ENCODE data around the gene CDC73.

CDC73 gene

GRCh38 chr1:193234530-193234929 is 112.7 kb downstream of the CDC73 start:
- peaks cover 28% of the 10 kb centered on the region for H3K36me3 ChIP-seq (ENCODE audit: control insufficient read depth, low read length)
- no peak overlapping the region for H3K27ac ChIP-seq (ENCODE audit: low read depth, low read length)
- TF ChIP-seq EZH2phosphoT487 (IDR thresholded peaks at IDR 0.05; ENCODE audit: borderline replicate concordance, low read length) (no peak), CTCF (IDR thresholded peaks at IDR 0.05; ENCODE audit: low read depth, low read length, poor library complexity, severe bottlenecking) (no peak)
- no peaks in the 10 kb centered on the region for H3K27me3 ChIP-seq (ENCODE audit: control insufficient read depth, low read length)
- no peaks in the 10 kb centered on the region for H4K20me1 ChIP-seq (ENCODE audit: control insufficient read depth, insufficient read depth, low read depth, low read length)
- no peaks in the 10 kb centered on the region for H3K9me2 ChIP-seq (replicated peaks; ENCODE audit: control insufficient read depth, low read length)
- H3F3A ChIP-seq (ENCODE audit: control insufficient read depth, insufficient read depth) = no peaks in the 10 kb centered on the region
- no peaks in the 10 kb centered on the region for H3K79me2 ChIP-seq (ENCODE audit: control insufficient read depth, low read length)
- H3K4me2 ChIP-seq (ENCODE audit: low read length) = no peak overlapping the region
- no peaks in the 10 kb centered on the region for H3K9me3 ChIP-seq (ENCODE audit: control insufficient read depth, insufficient read depth, low read length)
- H3K4me3 ChIP-seq (ENCODE audit: low read length) = no peak overlapping the region
- no peaks in the 10 kb centered on the region for H3K4me1 ChIP-seq (ENCODE audit: control insufficient read depth, low read length)

GRCh38 chr1:193237381-193237978 is 115.6 kb downstream of the CDC73 start:
- H3K27me3 ChIP-seq (ENCODE audit: control insufficient read depth, low read length) = no peaks in the 10 kb centered on the region
- H4K20me1 ChIP-seq (ENCODE audit: control insufficient read depth, insufficient read depth, low read depth, low read length) = no peaks in the 10 kb centered on the region
- no peaks in the 10 kb centered on the region for H3F3A ChIP-seq (ENCODE audit: control insufficient read depth, insufficient read depth)
- no peak for TF ChIP-seq CTCF (IDR thresholded peaks at IDR 0.05; ENCODE audit: low read depth, low read length, poor library complexity, severe bottlenecking)
- no peak for TF ChIP-seq EZH2phosphoT487 (IDR thresholded peaks at IDR 0.05; ENCODE audit: borderline replicate concordance, low read length)
- peaks cover 28% of the 10 kb centered on the region for H3K36me3 ChIP-seq (ENCODE audit: control insufficient read depth, low read length)
- H3K4me3 ChIP-seq (ENCODE audit: low read length) = no peak overlapping the region
- no peaks in the 10 kb centered on the region for H3K9me2 ChIP-seq (replicated peaks; ENCODE audit: control insufficient read depth, low read length)
- H3K4me1 ChIP-seq (ENCODE audit: control insufficient read depth, low read length) = peaks cover 6% of the 10 kb centered on the region
- no peak overlapping the region for H3K4me2 ChIP-seq (ENCODE audit: low read length)
- H3K27ac ChIP-seq (ENCODE audit: low read depth, low read length) = no peak overlapping the region
- no peaks in the 10 kb centered on the region for H3K79me2 ChIP-seq (ENCODE audit: control insufficient read depth, low read length)
- no peaks in the 10 kb centered on the region for H3K9me3 ChIP-seq (ENCODE audit: control insufficient read depth, insufficient read depth, low read length)

GRCh38 chr1:193240609-193241008 is 118.8 kb downstream of the CDC73 start:
- H3K27me3 ChIP-seq (ENCODE audit: control insufficient read depth, low read length) = no peaks in the 10 kb centered on the region
- no peak overlapping the region for H3K4me3 ChIP-seq (ENCODE audit: low read length)
- H3K9me3 ChIP-seq (ENCODE audit: control insufficient read depth, insufficient read depth, low read length) = no peaks in the 10 kb centered on the region
- H3K9me2 ChIP-seq (replicated peaks; ENCODE audit: control insufficient read depth, low read length) = no peaks in the 10 kb centered on the region
- no peak overlapping the region for H3K4me2 ChIP-seq (ENCODE audit: low read length)
- H3K36me3 ChIP-seq (ENCODE audit: control insufficient read depth, low read length) = peaks cover 17% of the 10 kb centered on the region
- H3K27ac ChIP-seq (ENCODE audit: low read depth, low read length) = no peak overlapping the region
- no peak for TF ChIP-seq CTCF (IDR thresholded peaks at IDR 0.05; ENCODE audit: low read depth, low read length, poor library complexity, severe bottlenecking)
- TF ChIP-seq EZH2phosphoT487 (IDR thresholded peaks at IDR 0.05; ENCODE audit: borderline replicate concordance, low read length) = no peak
- H4K20me1 ChIP-seq (ENCODE audit: control insufficient read depth, insufficient read depth, low read depth, low read length) = no peaks in the 10 kb centered on the region
- no peaks in the 10 kb centered on the region for H3F3A ChIP-seq (ENCODE audit: control insufficient read depth, insufficient read depth)
- peaks cover 6% of the 10 kb centered on the region for H3K4me1 ChIP-seq (ENCODE audit: control insufficient read depth, low read length)
- no peaks in the 10 kb centered on the region for H3K79me2 ChIP-seq (ENCODE audit: control insufficient read depth, low read length)
